ENCODE results near the gene CGNL1. TPM values are rescaled to one million over a fixed set of nuclear protein-coding genes. Genes with fewer than 3 reads are reported as not detected.
A peak's percentile ranks its signal among the peaks of the same experiment; 100 is the strongest.

Gene CGNL1
- total RNA-seq, 1 donor from 2014 or later, result 3.5 TPM

DNA sequence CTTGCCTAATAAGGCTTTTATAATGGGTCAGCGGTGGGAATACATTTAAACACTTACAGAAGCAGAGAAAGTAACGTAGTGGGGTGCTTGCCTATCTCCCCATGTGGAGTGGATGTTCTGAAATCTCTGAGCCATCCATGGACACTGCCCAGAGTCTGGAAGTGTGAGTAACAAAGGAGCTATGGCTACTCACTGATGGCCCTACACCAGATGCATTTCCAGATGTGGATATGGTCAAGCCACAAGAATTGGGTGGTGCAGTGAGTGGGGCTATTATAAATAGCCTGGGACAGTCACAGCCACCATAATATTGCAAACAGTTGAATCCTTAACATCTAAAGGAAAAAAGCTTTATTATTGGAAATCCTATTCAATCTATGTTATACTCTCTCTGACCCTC is 96.6 kb downstream of the CGNL1 start:
- Histone ChIP-seq H3K36me3 (no peaks in the 10 kb centered on the region), H3K27me3 (no peaks in the 10 kb centered on the region), H3K4me3 (no peak overlapping the region), H3K4me1 (peaks cover 0 to 6% of the 10 kb centered on the region in 2 donors), H3K9me3 (no peaks in the 10 kb centered on the region), H3K27ac (no peak overlapping the region)
- intact Hi-C loops (cut with DNase I), result no loop called here
- no peak for TF ChIP-seq CTCF (IDR thresholded peaks at IDR 0.05)
- no peak for DNase-seq (ENCODE audit: low spot score in 2 of 2)

GRCh38 chr15:57476533-57476975 is 100.2 kb downstream of the CGNL1 start:
- Histone ChIP-seq H3K27ac (peak overlapping the region; percentile 51 to 65), H3K4me1 (peaks cover 0 to 9% of the 10 kb centered on the region in 2 donors), H3K9me3 (no peaks in the 10 kb centered on the region), H3K36me3 (no peaks in the 10 kb centered on the region), H3K27me3 (no peaks in the 10 kb centered on the region), H3K4me3 (no peak overlapping the region)
- TF ChIP-seq CTCF (IDR thresholded peaks at IDR 0.05), result no peak
- intact Hi-C loops (cut with DNase I), result no loop called here
- no peak for DNase-seq (ENCODE audit: low spot score in 2 of 2)

DNA sequence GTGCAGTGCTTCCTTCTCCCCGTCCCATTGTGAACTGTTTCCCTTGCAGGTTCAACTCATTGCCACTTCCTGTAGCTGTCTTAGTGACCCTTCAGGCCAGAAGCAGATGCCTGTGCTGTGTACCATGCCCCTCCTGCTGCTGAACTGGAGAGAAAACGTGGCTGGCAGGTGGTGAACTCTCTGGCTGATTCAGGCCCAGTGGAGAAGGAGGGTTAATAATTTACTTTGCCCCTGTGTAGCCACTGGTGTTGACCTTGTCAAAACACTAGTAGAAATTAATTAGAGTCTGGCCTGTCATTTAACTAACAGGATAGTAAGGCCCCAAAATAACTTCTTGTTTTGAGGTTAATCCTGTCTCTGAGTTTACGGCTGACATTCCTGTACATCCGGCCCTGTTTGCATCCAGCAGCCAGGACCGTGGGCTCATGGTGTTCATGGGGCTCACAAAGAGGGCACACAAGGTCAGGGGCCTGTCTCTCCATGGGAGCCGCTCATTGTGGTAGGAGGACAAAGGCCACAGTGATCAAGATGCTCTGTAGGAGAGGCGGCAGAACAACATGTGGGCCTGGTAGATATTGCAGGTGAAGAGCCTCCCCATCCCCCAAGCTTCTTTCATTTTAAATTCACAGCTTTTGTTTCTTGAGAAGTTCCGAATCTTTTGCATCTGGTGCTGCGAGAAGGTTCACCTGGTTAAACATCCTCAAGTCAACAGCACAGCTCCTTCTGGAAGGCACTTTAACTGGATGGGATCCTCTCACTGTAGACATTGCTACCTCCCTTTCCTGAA is 101.6 kb downstream of the CGNL1 start:
- peaks cover 0 to 9% of the 10 kb centered on the region in 2 donors for H3K4me1 ChIP-seq
- H3K9me3 ChIP-seq, result no peaks in the 10 kb centered on the region
- peak overlapping the region; percentile 51 to 65 for H3K27ac ChIP-seq
- no peak overlapping the region for H3K4me3 ChIP-seq
- H3K27me3 ChIP-seq, result no peaks in the 10 kb centered on the region
- H3K36me3 ChIP-seq, result no peaks in the 10 kb centered on the region
- intact Hi-C loops (cut with DNase I), result no loop called here
- no peak for DNase-seq (ENCODE audit: low spot score in 2 of 2)
- TF ChIP-seq CTCF (IDR thresholded peaks at IDR 0.05), result no peak

- H3K4me1 ChIP-seq, result peaks cover 0 to 9% of the 10 kb centered on the region in 2 donors
- H3K27me3 ChIP-seq, result no peaks in the 10 kb centered on the region
- intact Hi-C loops (cut with DNase I), result no loop called here
- no peak for DNase-seq (ENCODE audit: low spot score in 2 of 2)
- TF ChIP-seq CTCF (IDR thresholded peaks at IDR 0.05), result no peak
- H3K27ac ChIP-seq, result no peak overlapping the region
- no peaks in the 10 kb centered on the region for H3K36me3 ChIP-seq
- no peaks in the 10 kb centered on the region for H3K9me3 ChIP-seq
- no peak overlapping the region for H3K4me3 ChIP-seq
Observed at GRCh38 chr15:57479005-57479404, 102.7 kb downstream of the CGNL1 start.

DNA sequence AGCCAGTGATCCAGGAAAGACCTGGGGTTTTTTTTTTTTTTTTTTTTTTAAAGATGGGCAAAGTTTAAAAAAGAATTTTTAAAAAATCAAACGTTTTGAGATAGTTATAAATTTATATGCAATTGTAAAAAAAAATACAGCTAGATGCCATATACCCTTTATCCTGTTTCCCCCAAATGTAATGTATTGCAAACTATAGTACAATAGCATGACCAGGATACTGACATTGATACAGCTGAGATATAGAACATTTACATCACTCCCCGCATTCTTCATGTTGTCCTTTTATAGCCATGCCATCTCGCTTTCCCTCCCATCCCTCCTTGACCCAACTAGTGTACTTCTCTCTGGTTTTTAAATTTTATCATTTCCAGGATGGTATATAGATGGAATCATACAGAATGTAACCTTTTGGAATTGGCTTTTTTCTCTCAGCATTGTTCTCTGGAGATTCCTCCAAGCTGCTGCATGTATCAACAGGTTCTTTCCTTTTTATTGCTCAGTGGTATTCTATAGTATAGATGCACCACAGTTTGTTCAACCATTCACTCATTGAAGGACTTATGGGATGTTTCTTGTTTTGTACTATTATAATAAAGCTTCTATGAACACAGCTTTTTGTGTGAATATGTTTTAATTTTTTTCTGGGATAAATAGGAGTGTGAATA is 104.9 kb downstream of the CGNL1 start:
- Histone ChIP-seq H3K4me1 (peaks cover 0 to 6% of the 10 kb centered on the region in 2 donors), H3K27me3 (no peaks in the 10 kb centered on the region), H3K36me3 (no peaks in the 10 kb centered on the region), H3K27ac (no peak overlapping the region), H3K4me3 (no peak overlapping the region), H3K9me3 (no peaks in the 10 kb centered on the region)
- intact Hi-C loops (cut with DNase I), result no loop called here
- DNase-seq (ENCODE audit: low spot score in 2 of 2), result no peak
- no peak for TF ChIP-seq CTCF (IDR thresholded peaks at IDR 0.05)
